Fibroblast of villous mesenchyme (primary cell): ENCODE data around the gene ELOVL2. TPM values are rescaled to one million over a fixed set of nuclear protein-coding genes. Genes with fewer than 3 reads are reported as not detected.

Experiments
- DNase-seq: peaks from one replicate; pipeline ENCODE4 v3.0.0-alpha.2; 2010; ENCODE audit warnings: low read depth
- H3K4me3 ChIP-seq: 2 replicates; pipeline ENCODE4 v1.5.1; 2011; ENCODE audit warnings: low read depth, mild to moderate bottlenecking, low read length
- CTCF ChIP-seq: IDR thresholded peaks from 2 replicates; pipeline ENCODE4 v1.5.1; 2012; ENCODE audit warnings: low read depth, mild to moderate bottlenecking, low read length; ENCODE audit not compliant: insufficient read depth
- total RNA-seq: library from RNA; depleted of rRNA; stranded (reverse); fragments of >200 nt; gene quantifications from 2 replicates; pipeline ENCODE4 v1.2.3, GENCODE V29; 2012

The ELOVL2 gene
- total RNA-seq, 1 donor = 2.6 TPM

GRCh38 chr6:10976571-10976970 is 67.5 kb downstream of the ELOVL2 start:
- no peak for TF ChIP-seq CTCF
- no peak for DNase-seq
- H3K4me3 ChIP-seq = no peak overlapping the region

GRCh38 chr6:10972196-10972595 is 71.9 kb downstream of the ELOVL2 start:
- no peak overlapping the region for H3K4me3 ChIP-seq
- no peak for DNase-seq
- no peak for TF ChIP-seq CTCF

GRCh38 chr6:10970731-10971130 is 73.4 kb downstream of the ELOVL2 start:
- no peak for DNase-seq
- no peak overlapping the region for H3K4me3 ChIP-seq
- no peak for TF ChIP-seq CTCF

GRCh38 chr6:10968776-10969175 is 75.3 kb downstream of the ELOVL2 start:
- peak; percentile 16 for DNase-seq
- TF ChIP-seq CTCF = no peak
- H3K4me3 ChIP-seq = no peak overlapping the region

GRCh38 chr6:10964684-10965083 is 79.4 kb downstream of the ELOVL2 start:
- no peak for TF ChIP-seq CTCF
- no peak for DNase-seq
- H3K4me3 ChIP-seq = no peak overlapping the region

- no peak for TF ChIP-seq CTCF
- DNase-seq = no peak
- H3K4me3 ChIP-seq = no peak overlapping the region
These were observed 81.0 kb downstream of the ELOVL2 start for GRCh38 chr6:10963113-10963512.

- peak; percentile 93 for DNase-seq
- TF ChIP-seq CTCF = no peak
- H3K4me3 ChIP-seq = no peak overlapping the region
These were observed 81.4 kb downstream of the ELOVL2 start for GRCh38 chr6:10962673-10963072.
